ENCODE results near the gene PA2G4. TPM values are rescaled to one million over a fixed set of nuclear protein-coding genes. Genes with fewer than 3 reads are reported as not detected.

The PA2G4 gene
- polyA plus RNA-seq, 1 donor from 2014 or later: 115 TPM

- H3K27me3 ChIP-seq (ENCODE audit: insufficient read depth, low read depth, low read length): no peaks in the 10 kb centered on the region
- H3K9ac ChIP-seq (ENCODE audit: low read length): no peak overlapping the region
- H3K4me3 ChIP-seq (ENCODE audit: low read length): no peak overlapping the region
- H4K20me1 ChIP-seq (ENCODE audit: insufficient read depth): no peaks in the 10 kb centered on the region
- H3K4me2 ChIP-seq (ENCODE audit: low read length): no peak overlapping the region
- TF ChIP-seq TAF1 (IDR thresholded peaks at IDR 0.05; ENCODE audit: low read depth): no peak
- no peak for TF ChIP-seq POLR2AphosphoS5 (IDR thresholded peaks at IDR 0.05)
- TF ChIP-seq CTCF (IDR thresholded peaks at IDR 0.05; ENCODE audit: poor library complexity, severe bottlenecking): no peak
- H3K79me2 ChIP-seq (replicated peaks; ENCODE audit: insufficient read depth, low read length): peaks cover 11% of the 10 kb centered on the region
- H3K9me2 ChIP-seq (ENCODE audit: insufficient read depth, low read length): no peaks in the 10 kb centered on the region
- H2AFZ ChIP-seq (ENCODE audit: low read depth, low read length): no peak overlapping the region
- no peak overlapping the region for H3K27ac ChIP-seq (ENCODE audit: low read length)
- H3F3A ChIP-seq (ENCODE audit: insufficient read depth, low read length, poor library complexity, severe bottlenecking): no peaks in the 10 kb centered on the region
- H3K9me3 ChIP-seq (ENCODE audit: low read length): no peaks in the 10 kb centered on the region
- no peaks in the 10 kb centered on the region for H3K36me3 ChIP-seq (ENCODE audit: insufficient read depth, low read length)
Observed at GRCh38 chr12:56124133-56124532, 19.8 kb downstream of the PA2G4 start.

GRCh38 chr12:56126732-56127239 lies 22.4 kb downstream of the PA2G4 start:
- no peak overlapping the region for H3K4me3 ChIP-seq (ENCODE audit: low read length)
- H2AFZ ChIP-seq (ENCODE audit: low read depth, low read length): no peak overlapping the region

More at GRCh38 chr12:56126732-56127239, 22.4 kb downstream of the PA2G4 start:
- no peaks in the 10 kb centered on the region for H3K9me2 ChIP-seq (ENCODE audit: insufficient read depth, low read length)
- H3K36me3 ChIP-seq (ENCODE audit: insufficient read depth, low read length): no peaks in the 10 kb centered on the region
- no peaks in the 10 kb centered on the region for H3K9me3 ChIP-seq (ENCODE audit: low read length)
- no peak for TF ChIP-seq RAD21 (conservative IDR thresholded peaks at IDR 0.05)
- no peak for TF ChIP-seq TAF1 (IDR thresholded peaks at IDR 0.05; ENCODE audit: low read depth)
- no peak for TF ChIP-seq SMC3 (conservative IDR thresholded peaks at IDR 0.05; ENCODE audit: poor library complexity)
- TF ChIP-seq REST (IDR thresholded peaks at IDR 0.05; ENCODE audit: borderline replicate concordance): no peak
- no peak for TF ChIP-seq MXI1 (conservative IDR thresholded peaks at IDR 0.05; ENCODE audit: poor library complexity, severe bottlenecking)
- no peak for TF ChIP-seq EP300 (conservative IDR thresholded peaks at IDR 0.05; ENCODE audit: poor library complexity, severe bottlenecking)
- TF ChIP-seq POLR2AphosphoS5 (IDR thresholded peaks at IDR 0.05): no peak
- TF ChIP-seq EZH2 (IDR thresholded peaks at IDR 0.05; ENCODE audit: borderline replicate concordance, insufficient read depth, low read length, poor library complexity, severe bottlenecking): no peak
- no peaks in the 10 kb centered on the region for H3K79me2 ChIP-seq (replicated peaks; ENCODE audit: insufficient read depth, low read length)
- no peak overlapping the region for H3K4me2 ChIP-seq (ENCODE audit: low read length)
- H3K27me3 ChIP-seq (ENCODE audit: insufficient read depth, low read depth, low read length): no peaks in the 10 kb centered on the region
- H3K9ac ChIP-seq (ENCODE audit: low read length): no peak overlapping the region
- no peak overlapping the region for H3K27ac ChIP-seq (ENCODE audit: low read length)
- no peaks in the 10 kb centered on the region for H4K20me1 ChIP-seq (ENCODE audit: insufficient read depth)
- H3F3A ChIP-seq (ENCODE audit: insufficient read depth, low read length, poor library complexity, severe bottlenecking): no peaks in the 10 kb centered on the region

Data from neural cell (in vitro differentiated cells).